Skeletal muscle tissue (tissue), 4 donors: ENCODE measurements around the gene MED12L. TPM values are rescaled to one million over a fixed set of nuclear protein-coding genes. Genes with fewer than 3 reads are reported as not detected.

ENCODE experiments used
- H3K27ac ChIP-seq: one replicate; pipeline ENCODE4 v1.7.0; 2013; ENCODE audit warnings: mild to moderate bottlenecking, low read depth, low read length, inconsistent platforms
- H3K27me3 ChIP-seq, 3 donors: one replicate each; pipeline ENCODE4 v1.7.0; 2013; ENCODE audit warnings: low read length in 3 of 3; ENCODE audit not compliant: control insufficient read depth in 3 of 3, insufficient read depth in 3 of 3
- H3K36me3 ChIP-seq, 3 donors: one replicate each; pipeline ENCODE4 v1.7.0; 2013; ENCODE audit warnings: low read length in 3 of 3; ENCODE audit not compliant: control insufficient read depth in 3 of 3, insufficient read depth in 3 of 3
- H3K4me1 ChIP-seq, 3 donors: one replicate each; pipeline ENCODE4 v1.7.0; 2013; ENCODE audit warnings: low read length in 3 of 3, mild to moderate bottlenecking in 3 of 3; ENCODE audit not compliant: control insufficient read depth in 3 of 3, insufficient read depth in 3 of 3
- H3K4me3 ChIP-seq, 3 donors: one replicate each; pipeline ENCODE4 v1.7.0; 2013; ENCODE audit warnings: low read length in 3 of 3
- H3K9ac ChIP-seq, 3 donors: one replicate each; pipeline ENCODE4 v1.7.0; 2013; ENCODE audit warnings: low read length in 3 of 3, mild to moderate bottlenecking in 3 of 3, moderate library complexity in 2 of 3, low read depth in 1 of 3
- H3K9me3 ChIP-seq, 3 donors: one replicate each; pipeline ENCODE4 v1.7.0; 2013; ENCODE audit warnings: low read length in 3 of 3; ENCODE audit not compliant: control insufficient read depth in 3 of 3
- total RNA-seq: library from RNA; depleted of rRNA; stranded (reverse); fragments of >200 nt; gene quantifications from one replicate; pipeline ENCODE4 v1.2.3, GENCODE V29; 2014
- donor health status: Osteomylitis.

Gene MED12L
- total RNA-seq, 1 donor from 2014 or later, result 8.9 TPM

DNA sequence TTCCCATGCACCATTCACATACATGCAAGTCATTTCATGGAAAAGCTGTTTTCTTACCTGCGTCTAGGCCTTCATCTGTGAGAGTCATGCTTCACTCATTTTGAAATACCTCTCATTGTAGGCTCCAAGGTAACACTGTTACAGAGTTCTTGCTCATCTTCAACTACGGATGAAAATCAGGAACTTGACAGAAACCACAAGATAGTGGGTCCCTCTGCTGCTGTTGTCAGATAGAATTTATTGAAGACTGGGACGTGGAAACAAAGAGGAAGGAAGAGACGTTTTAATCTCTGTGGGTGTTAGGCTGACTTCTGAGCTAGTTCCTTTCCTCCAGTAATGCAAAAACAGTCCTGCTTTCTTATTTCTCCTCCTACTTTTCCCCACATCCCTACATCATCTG is 192.8 kb downstream of the MED12L start, which contains the start of gene P2RY14:
P2RY14 (minus strand) TSS at position 313 of the 400 bp plus-strand sequence. CDS start 64,226 bp downstream, outside the sequence.
- Histone ChIP-seq H3K36me3 (no peaks in the 10 kb centered on the region), H3K27me3 (no peaks in the 10 kb centered on the region), H3K9ac (no peak within 1 kb of the TSS), H3K9me3 (no peaks in the 10 kb centered on the region), H3K4me1 (no peaks in the 10 kb centered on the region), H3K4me3 (no peak within 1 kb of the TSS), H3K27ac (peak within 1 kb of the TSS; percentile 21)

GRCh38 chr3:151281671-151282324 is 196.3 kb downstream of the MED12L start:
- peak overlapping the region; percentile 50 for H3K27ac ChIP-seq
- H3K4me1 ChIP-seq, result no peaks in the 10 kb centered on the region

DNA sequence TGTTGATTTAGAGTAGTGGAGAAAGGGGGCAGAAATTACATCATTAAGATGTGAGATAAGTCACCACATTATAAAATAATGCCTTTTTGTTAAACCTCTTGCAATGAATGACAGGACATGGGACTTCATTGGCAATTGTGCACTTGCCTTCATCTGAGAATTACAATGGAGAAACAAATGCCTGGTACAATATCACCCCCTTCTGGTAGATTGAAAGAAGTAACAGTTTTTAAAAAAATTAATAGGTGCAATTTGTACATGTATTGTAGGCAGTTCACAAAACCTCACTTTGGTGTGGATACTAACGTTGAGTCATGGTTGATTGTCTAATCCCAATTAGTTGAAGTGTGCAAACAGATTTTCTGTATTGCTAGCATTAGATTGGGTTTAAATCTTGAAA is 197.5 kb downstream of the MED12L start:
- no peak overlapping the region for H3K27ac ChIP-seq
- H3K9ac ChIP-seq, result no peak overlapping the region

More at GRCh38 chr3:151281671-151282324, 196.3 kb downstream of the MED12L start:
- Histone ChIP-seq H3K9me3 (no peaks in the 10 kb centered on the region), H3K36me3 (no peaks in the 10 kb centered on the region), H3K4me3 (no peak overlapping the region), H3K9ac (peak overlapping the region in 1 of 3 donors; percentile 10), H3K27me3 (no peaks in the 10 kb centered on the region)

DNA sequence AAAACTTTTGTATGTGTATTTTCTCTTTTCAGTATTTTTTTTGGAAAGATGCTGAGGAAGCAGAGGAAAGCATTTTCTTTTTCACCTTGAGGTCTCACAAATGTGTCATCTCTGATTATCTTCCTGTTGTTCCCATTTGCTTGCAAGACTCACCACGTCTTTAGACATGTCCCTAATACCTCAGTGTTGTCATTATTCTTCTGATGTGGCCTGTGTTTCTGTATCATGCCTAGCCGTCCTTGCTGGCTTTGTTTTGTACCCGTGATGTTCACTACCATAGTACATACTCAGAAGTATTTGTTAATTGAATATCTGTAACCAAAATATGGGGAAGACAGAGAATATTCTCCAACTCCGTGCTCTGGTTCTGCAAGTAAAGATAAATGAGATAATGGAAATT is 197.9 kb downstream of the MED12L start:
- H3K9me3 ChIP-seq, result no peaks in the 10 kb centered on the region
- H3K36me3 ChIP-seq, result no peaks in the 10 kb centered on the region
- no peaks in the 10 kb centered on the region for H3K4me1 ChIP-seq
- no peaks in the 10 kb centered on the region for H3K27me3 ChIP-seq
- H3K9ac ChIP-seq, result no peak overlapping the region
- H3K4me3 ChIP-seq, result no peak overlapping the region
- no peak overlapping the region for H3K27ac ChIP-seq

More for the DNA sequence above, 197.5 kb downstream of the MED12L start:
- Histone ChIP-seq H3K4me3 (no peak overlapping the region), H3K9me3 (no peaks in the 10 kb centered on the region), H3K27me3 (no peaks in the 10 kb centered on the region), H3K36me3 (no peaks in the 10 kb centered on the region), H3K4me1 (no peaks in the 10 kb centered on the region)

DNA sequence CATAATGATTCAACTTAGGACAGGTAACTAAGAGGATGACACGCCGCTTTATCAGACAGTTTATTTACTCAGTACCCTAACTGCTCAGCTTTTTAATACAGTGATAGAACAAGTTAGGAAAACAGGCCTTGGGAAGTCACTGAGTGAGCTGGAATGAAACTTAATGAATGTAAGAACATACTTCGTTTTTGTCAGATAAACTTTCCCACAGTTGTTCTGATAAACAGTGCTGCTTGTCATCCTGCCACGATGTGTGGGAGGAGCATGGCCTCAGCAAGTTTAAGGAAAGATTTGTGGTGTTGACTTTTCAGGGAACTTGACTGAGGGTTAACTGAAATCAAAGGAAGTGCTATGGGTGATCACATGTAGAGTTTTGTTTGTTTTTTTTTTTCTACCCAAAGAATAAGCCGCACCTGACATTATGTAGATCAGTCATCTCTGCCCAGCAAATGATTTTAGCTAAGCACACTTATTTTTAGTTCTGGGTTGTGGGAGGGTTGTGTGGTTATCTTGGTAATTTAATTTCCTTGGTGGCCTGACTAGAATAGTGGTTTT is 198.5 kb downstream of the MED12L start:
- H3K4me3 ChIP-seq, result no peak overlapping the region
- H3K36me3 ChIP-seq, result no peaks in the 10 kb centered on the region
- no peak overlapping the region for H3K27ac ChIP-seq
- H3K9ac ChIP-seq, result no peak overlapping the region
- H3K4me1 ChIP-seq, result no peaks in the 10 kb centered on the region
- H3K9me3 ChIP-seq, result no peaks in the 10 kb centered on the region
- H3K27me3 ChIP-seq, result no peaks in the 10 kb centered on the region

DNA sequence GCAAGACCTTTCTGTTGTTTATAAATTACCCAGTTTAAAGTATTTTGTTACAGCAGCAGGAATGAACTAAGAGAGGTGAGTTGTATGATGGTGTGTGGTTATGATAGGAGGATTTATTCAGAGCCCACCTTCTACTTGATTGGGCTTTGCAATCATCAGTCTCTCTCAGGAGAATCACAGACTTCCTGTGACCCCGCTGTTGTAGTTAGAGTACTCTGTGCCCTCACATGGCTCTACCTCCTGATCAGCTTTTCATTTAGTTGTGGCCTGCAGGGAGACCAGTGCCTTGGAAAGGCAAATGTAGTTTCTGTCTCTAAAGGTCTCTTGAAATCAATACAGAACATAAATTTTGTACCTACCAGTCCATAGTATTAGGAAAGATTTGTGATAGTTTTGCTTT is 200.5 kb downstream of the MED12L start:
- Histone ChIP-seq H3K4me3 (no peak overlapping the region), H3K36me3 (no peaks in the 10 kb centered on the region), H3K9me3 (no peaks in the 10 kb centered on the region), H3K27ac (no peak overlapping the region), H3K4me1 (no peaks in the 10 kb centered on the region), H3K9ac (no peak overlapping the region), H3K27me3 (no peaks in the 10 kb centered on the region)

DNA sequence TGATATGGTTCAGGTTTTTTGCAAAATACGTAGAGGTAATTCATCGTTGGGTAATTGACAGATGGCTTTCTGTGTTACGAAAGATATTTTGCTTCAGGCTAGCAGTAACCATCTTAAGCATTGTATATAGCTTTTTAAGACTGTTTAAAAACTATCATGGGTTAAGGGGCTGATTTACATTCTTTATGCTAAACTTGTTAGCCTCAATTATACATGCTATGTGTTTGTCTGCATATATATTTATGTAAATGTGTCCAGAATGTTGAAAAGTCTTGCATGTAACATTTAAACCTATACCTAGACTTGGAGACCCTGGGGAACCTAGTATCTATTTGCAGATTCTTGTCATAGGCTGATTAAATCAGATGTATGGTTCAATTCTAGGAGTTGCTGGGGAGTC is 204.0 kb downstream of the MED12L start:
- H3K27ac ChIP-seq, result no peak overlapping the region
- H3K9ac ChIP-seq, result no peak overlapping the region
- H3K4me1 ChIP-seq, result no peaks in the 10 kb centered on the region
- no peaks in the 10 kb centered on the region for H3K36me3 ChIP-seq
- no peaks in the 10 kb centered on the region for H3K27me3 ChIP-seq
- H3K4me3 ChIP-seq, result no peak overlapping the region
- no peaks in the 10 kb centered on the region for H3K9me3 ChIP-seq

- Histone ChIP-seq H3K36me3 (no peaks in the 10 kb centered on the region), H3K9me3 (no peaks in the 10 kb centered on the region), H3K9ac (no peak overlapping the region), H3K27me3 (no peaks in the 10 kb centered on the region), H3K27ac (no peak overlapping the region), H3K4me3 (no peak overlapping the region), H3K4me1 (no peaks in the 10 kb centered on the region)
Measured at GRCh38 chr3:151290673-151291072, 205.2 kb downstream of the MED12L start.

DNA sequence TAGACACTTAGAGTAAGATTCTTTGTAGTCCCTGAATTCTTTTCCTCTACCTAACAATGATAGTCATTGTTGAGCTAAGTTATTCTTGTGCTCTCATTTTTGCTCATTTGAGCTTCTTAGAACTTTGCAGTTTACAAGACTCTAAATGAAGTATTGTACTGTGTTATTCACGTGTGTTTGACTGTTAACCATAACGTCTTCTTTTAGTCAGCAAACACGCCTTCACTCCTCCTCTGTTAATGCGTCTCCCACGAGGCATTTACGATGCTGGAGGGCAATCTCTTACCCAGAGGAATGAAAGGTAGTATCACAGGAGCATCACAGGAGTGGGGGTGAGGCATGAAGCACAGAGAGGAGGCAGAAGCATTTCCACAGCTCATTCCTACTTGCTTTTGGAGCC is 207.7 kb downstream of the MED12L start:
- Histone ChIP-seq H3K9me3 (no peaks in the 10 kb centered on the region), H3K27ac (no peak overlapping the region), H3K27me3 (no peaks in the 10 kb centered on the region), H3K4me3 (no peak overlapping the region), H3K36me3 (no peaks in the 10 kb centered on the region), H3K9ac (no peak overlapping the region), H3K4me1 (no peaks in the 10 kb centered on the region)

DNA sequence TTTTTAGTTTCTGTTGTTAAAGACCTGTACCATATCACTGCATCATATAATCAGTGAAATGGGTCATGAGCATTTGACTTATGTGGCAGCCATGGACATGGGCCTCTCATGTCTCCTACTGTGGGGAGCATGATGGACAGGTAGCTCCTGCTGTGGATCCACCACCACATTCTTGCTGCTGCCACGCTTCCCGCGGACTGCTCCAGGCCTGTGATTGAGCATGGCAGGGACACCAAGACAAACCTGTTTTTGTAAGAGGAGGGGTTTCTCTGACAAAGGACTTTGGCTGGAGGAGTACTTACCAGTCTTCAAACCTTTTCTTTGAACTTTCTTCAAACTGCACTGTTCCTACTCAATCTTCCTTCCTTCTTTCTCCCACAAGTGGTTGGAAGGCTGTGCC is 210.8 kb downstream of the MED12L start:
- Histone ChIP-seq H3K27ac (no peak overlapping the region), H3K9me3 (no peaks in the 10 kb centered on the region), H3K36me3 (no peaks in the 10 kb centered on the region), H3K4me1 (no peaks in the 10 kb centered on the region), H3K9ac (no peak overlapping the region), H3K4me3 (no peak overlapping the region), H3K27me3 (no peaks in the 10 kb centered on the region)
